ENCODE results near the gene KLHL33. TPM values are rescaled to one million over a fixed set of nuclear protein-coding genes. Genes with fewer than 3 reads are reported as not detected.

Gene KLHL33
- total RNA-seq: 1 to 10 TPM; 1.2 to 4.5 (median 1.8) TPM

- TF ChIP-seq CTCF (IDR thresholded peaks at IDR 0.05): no peak
- TF ChIP-seq POLR2A (IDR thresholded peaks at IDR 0.05): no peak
- no peak for TF ChIP-seq EP300 (IDR thresholded peaks at IDR 0.05)
- H3K27ac ChIP-seq: peak within 1 kb of the TSS; percentile 47 to 87 (median 74)
- no peaks in the 10 kb centered on the region for H3K9me3 ChIP-seq
Measured at GRCh38 chr14:20435582-20436362, at the start of gene KLHL33. TSS of gene KLHL33 (minus strand) at chr14:20436166. CDS start at chr14:20435811, 355 bp downstream.

GRCh38 chr14:20482382-20482781 lies 46.4 kb upstream of the KLHL33 start:
- Histone ChIP-seq H3K27me3 (no peaks in the 10 kb centered on the region), H3K4me3 (no peak overlapping the region), H3K4me1 (peaks cover 0 to 6% (median 0%) of the 10 kb centered on the region in 4 donors), H3K9me3 (no peaks in the 10 kb centered on the region), H3K27ac (no peak overlapping the region), H3K36me3 (peaks cover 0 to 3% (median 0%) of the 10 kb centered on the region in 3 donors)
- TF ChIP-seq CTCF (IDR thresholded peaks at IDR 0.05): no peak
- no peak for TF ChIP-seq EP300 (IDR thresholded peaks at IDR 0.05)
- no peak for TF ChIP-seq POLR2A (IDR thresholded peaks at IDR 0.05)
- DNase-seq (ENCODE audit: low spot score in 2 of 2): no peak
- WGBS, 2 donors: 81 to 86% methylated on average over 5 of the region's 5 CpGs

More at GRCh38 chr14:20435582-20436362, at the start of gene KLHL33:
- DNase-seq (ENCODE audit: low spot score in 2 of 2): no peak
- H3K36me3 ChIP-seq: no peaks in the 10 kb centered on the region
- peak within 1 kb of the TSS; percentile 4 to 50 (median 34) for H3K4me3 ChIP-seq
- WGBS, 2 donors: 73 to 81% methylated on average over 14 to 17 of the region's 17 CpGs
- no peaks in the 10 kb centered on the region for H3K27me3 ChIP-seq
- H3K4me1 ChIP-seq: peaks cover 0 to 27% (median 10%) of the 10 kb centered on the region in 4 donors

- H3K4me3 ChIP-seq: no peak overlapping the region
- WGBS, 2 donors: 87 to 91% methylated on average over 2 of the region's 2 CpGs
- TF ChIP-seq POLR2A (IDR thresholded peaks at IDR 0.05) (no peak), CTCF (IDR thresholded peaks at IDR 0.05) (no peak), EP300 (IDR thresholded peaks at IDR 0.05) (no peak)
Measured at GRCh38 chr14:20478894-20479293, 42.9 kb upstream of the KLHL33 start.

GRCh38 chr14:20477211-20477876 lies 41.4 kb upstream of the KLHL33 start:
- TF ChIP-seq CTCF (IDR thresholded peaks at IDR 0.05): no peak
- TF ChIP-seq EP300 (IDR thresholded peaks at IDR 0.05): peak in 1 of 2 donors; percentile 15
- TF ChIP-seq POLR2A (IDR thresholded peaks at IDR 0.05): no peak

More at GRCh38 chr14:20478894-20479293, 42.9 kb upstream of the KLHL33 start:
- no peaks in the 10 kb centered on the region for H3K9me3 ChIP-seq
- no peak for DNase-seq (ENCODE audit: low spot score in 2 of 2)
- peaks cover 0 to 16% (median 0%) of the 10 kb centered on the region in 4 donors for H3K4me1 ChIP-seq
- H3K27me3 ChIP-seq: no peaks in the 10 kb centered on the region
- peaks cover 0 to 37% (median 14%) of the 10 kb centered on the region in 3 donors for H3K36me3 ChIP-seq
- H3K27ac ChIP-seq: no peak overlapping the region

More at GRCh38 chr14:20477211-20477876, 41.4 kb upstream of the KLHL33 start:
- DNase-seq (ENCODE audit: low spot score in 2 of 2): no peak
- H3K4me3 ChIP-seq: no peak overlapping the region
- 61 to 66% methylated on average over 1 of the region's 1 CpG for WGBS, 2 donors
- no peaks in the 10 kb centered on the region for H3K27me3 ChIP-seq
- H3K36me3 ChIP-seq: peaks cover 0 to 51% (median 14%) of the 10 kb centered on the region in 3 donors
- H3K9me3 ChIP-seq: no peaks in the 10 kb centered on the region
- H3K27ac ChIP-seq: peak overlapping the region in 2 of 4 donors; percentile 35 to 51
- H3K4me1 ChIP-seq: peaks cover 0 to 16% (median 0%) of the 10 kb centered on the region in 4 donors
